Caco-2 (cell line): ENCODE data around the gene CTNNA2. TPM values are rescaled to one million over a fixed set of nuclear protein-coding genes. Genes with fewer than 3 reads are reported as not detected.

Source experiments
- BruUV-seq: library from RNA; stranded (reverse); fragments of 400-500 nt; replicated peaks from 2 replicates; lab custom pipeline; 2021; lab: Mats Ljungman, UMichigan
- CTCF ChIA-PET: fragments of 300-600 bp; sonication (Branson Sonifier 250); formaldehyde crosslinking; loops from one replicate; lab custom pipeline; 2022; ENCODE audit warnings: antibody characterized with exemption; lab: Charles Lee
- POLR2A ChIA-PET: fragments of 300-600 bp; sonication (Branson Sonifier 250); formaldehyde crosslinking; loops from one replicate; lab custom pipeline; 2022; ENCODE audit warnings: antibody characterized with exemption; lab: Charles Lee
- DNase-seq, 2 experiments: peaks; one replicate each; pipeline versions ENCODE4 v3.0.0 to v3.0.0-alpha.2; 2020 to 2022
- H3K27me3 ChIP-seq: replicated peaks from 2 replicates; pipeline ENCODE4 v1.6.0; 2011; ENCODE audit warnings: low read length; ENCODE audit not compliant: control insufficient read depth, insufficient read depth
- H3K36me3 ChIP-seq: 2 replicates; pipeline ENCODE4 v1.5.1; 2011; ENCODE audit warnings: low read length; ENCODE audit not compliant: control insufficient read depth, insufficient read depth
- H3K4me1 ChIP-seq: fragments of 250-450 bp; sonication (Bioruptor Pico); 2 replicates; pipeline ENCODE4 v1.5.1; 2020; ENCODE audit warnings: mild to moderate bottlenecking
- H3K4me3 ChIP-seq: 2 replicates; pipeline ENCODE4 v1.5.1; 2011; ENCODE audit warnings: low read depth, mild to moderate bottlenecking, control low read depth, low read length
- H3K9me3 ChIP-seq: fragments of 250-450 bp; sonication (Bioruptor Pico); 2 replicates; pipeline ENCODE4 v1.5.1; 2020; ENCODE audit warnings: mild to moderate bottlenecking, moderate library complexity
- H3K27ac Mint-ChIP-seq: one replicate; pipeline ENCODE4 v1.8.0; 2022; ENCODE audit warnings: mixed read lengths; ENCODE audit not compliant: unreplicated experiment
- H3K27me3 Mint-ChIP-seq: one replicate; pipeline ENCODE4 v1.8.0; 2022; ENCODE audit warnings: mixed read lengths; ENCODE audit not compliant: insufficient read depth, unreplicated experiment
- H3K36me3 Mint-ChIP-seq: one replicate; pipeline ENCODE4 v1.8.0; 2022; ENCODE audit warnings: mild to moderate bottlenecking, mixed read lengths; ENCODE audit not compliant: insufficient read depth, unreplicated experiment
- H3K4me1 Mint-ChIP-seq: one replicate; pipeline ENCODE4 v1.8.0; 2022; ENCODE audit warnings: low read depth, mixed read lengths; ENCODE audit not compliant: unreplicated experiment
- H3K4me3 Mint-ChIP-seq: one replicate; pipeline ENCODE4 v1.8.0; 2022; ENCODE audit warnings: mild to moderate bottlenecking, moderate library complexity, mixed read lengths; ENCODE audit not compliant: unreplicated experiment
- H3K9me3 Mint-ChIP-seq: one replicate; pipeline ENCODE4 v1.8.0; 2022; ENCODE audit warnings: mixed read lengths; ENCODE audit not compliant: unreplicated experiment
- intact Hi-C: fragments of 100-400 bp; cut with micrococcal nuclease; formaldehyde crosslinking; loops from one replicate; pipeline ENCODE4 v1.10.0; 2022; ENCODE audit not compliant: unreplicated experiment
- total RNA-seq: library from RNA; stranded (reverse); gene quantifications from 2 replicates; pipeline ENCODE4 v1.2.3, GENCODE V29; 2022
- TF ChIP-seq, protein P1 (sequence below), 2 experiments: fragments of 200-600 bp in 1 of 2; IDR thresholded peaks; 1 replicate in 1 of 2; 2 replicates in 1 of 2; pipeline versions ENCODE4 v1.5.1 to v1.8.0; 2011 to 2022; ENCODE audit warnings: antibody characterized with exemption in 1 of 2, control low read depth in 1 of 2, inconsistent platforms in 1 of 2, low read depth in 1 of 2, low read length in 1 of 2, mild to moderate bottlenecking in 1 of 2, moderate library complexity in 1 of 2; ENCODE audit not compliant: insufficient read depth in 1 of 2, severe bottlenecking in 1 of 2, unreplicated experiment in 1 of 2

Gene CTNNA2
- total RNA-seq, 1 experiment from 2014 or later: not detected

DNA sequence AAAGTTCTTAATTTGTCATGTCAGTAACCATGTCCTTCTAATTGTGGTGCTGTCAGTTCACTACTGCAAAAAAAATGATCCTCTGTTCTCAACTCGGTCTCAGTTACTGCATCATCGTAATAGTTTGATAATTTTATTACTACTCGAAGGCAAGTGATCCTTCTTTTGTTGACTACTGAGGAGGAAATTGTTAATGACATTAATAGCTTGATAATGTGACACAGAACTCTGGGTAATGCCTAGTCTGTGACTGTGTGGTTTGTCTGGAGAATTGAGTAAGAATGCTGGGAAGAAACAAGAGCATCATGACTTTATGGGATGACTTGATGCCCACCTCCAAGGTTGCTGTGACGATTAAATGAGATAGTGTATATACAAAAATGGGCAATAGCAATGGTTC is 524.5 kb downstream of the CTNNA2 start:
- BruUV-seq: no TSS peak
- intact Hi-C loops: no loop called here
- DNase-seq: no peak
- H3K27ac Mint-ChIP-seq: no peak overlapping the region
- Histone ChIP-seq H3K36me3 (no peaks in the 10 kb centered on the region), H3K27me3 (no peaks in the 10 kb centered on the region), H3K4me1 (no peaks in the 10 kb centered on the region), H3K4me3 (no peak overlapping the region), H3K9me3 (no peaks in the 10 kb centered on the region)
- no peak overlapping the region for H3K4me3 Mint-ChIP-seq
- no peaks in the 10 kb centered on the region for H3K36me3 Mint-ChIP-seq
- TF ChIP-seq, protein P1, sequence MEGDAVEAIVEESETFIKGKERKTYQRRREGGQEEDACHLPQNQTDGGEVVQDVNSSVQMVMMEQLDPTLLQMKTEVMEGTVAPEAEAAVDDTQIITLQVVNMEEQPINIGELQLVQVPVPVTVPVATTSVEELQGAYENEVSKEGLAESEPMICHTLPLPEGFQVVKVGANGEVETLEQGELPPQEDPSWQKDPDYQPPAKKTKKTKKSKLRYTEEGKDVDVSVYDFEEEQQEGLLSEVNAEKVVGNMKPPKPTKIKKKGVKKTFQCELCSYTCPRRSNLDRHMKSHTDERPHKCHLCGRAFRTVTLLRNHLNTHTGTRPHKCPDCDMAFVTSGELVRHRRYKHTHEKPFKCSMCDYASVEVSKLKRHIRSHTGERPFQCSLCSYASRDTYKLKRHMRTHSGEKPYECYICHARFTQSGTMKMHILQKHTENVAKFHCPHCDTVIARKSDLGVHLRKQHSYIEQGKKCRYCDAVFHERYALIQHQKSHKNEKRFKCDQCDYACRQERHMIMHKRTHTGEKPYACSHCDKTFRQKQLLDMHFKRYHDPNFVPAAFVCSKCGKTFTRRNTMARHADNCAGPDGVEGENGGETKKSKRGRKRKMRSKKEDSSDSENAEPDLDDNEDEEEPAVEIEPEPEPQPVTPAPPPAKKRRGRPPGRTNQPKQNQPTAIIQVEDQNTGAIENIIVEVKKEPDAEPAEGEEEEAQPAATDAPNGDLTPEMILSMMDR (IDR thresholded peaks at IDR 0.05; ENCODE audit: insufficient read depth in 1 of 2, low read depth in 1 of 2, low read length in 1 of 2, severe bottlenecking in 1 of 2, unreplicated experiment in 1 of 2): no peak
- H3K4me1 Mint-ChIP-seq: no peaks in the 10 kb centered on the region
- ChIA-PET CTCF (interaction anchor here (0.6 kb wide), 1 partner anchor 459 kb away, joined by 8 read pairs; no protein-coding TSS in a partner anchor), POLR2A (no interaction called here)
- H3K9me3 Mint-ChIP-seq: no peaks in the 10 kb centered on the region
- peaks cover 10% of the 10 kb centered on the region for H3K27me3 Mint-ChIP-seq

DNA sequence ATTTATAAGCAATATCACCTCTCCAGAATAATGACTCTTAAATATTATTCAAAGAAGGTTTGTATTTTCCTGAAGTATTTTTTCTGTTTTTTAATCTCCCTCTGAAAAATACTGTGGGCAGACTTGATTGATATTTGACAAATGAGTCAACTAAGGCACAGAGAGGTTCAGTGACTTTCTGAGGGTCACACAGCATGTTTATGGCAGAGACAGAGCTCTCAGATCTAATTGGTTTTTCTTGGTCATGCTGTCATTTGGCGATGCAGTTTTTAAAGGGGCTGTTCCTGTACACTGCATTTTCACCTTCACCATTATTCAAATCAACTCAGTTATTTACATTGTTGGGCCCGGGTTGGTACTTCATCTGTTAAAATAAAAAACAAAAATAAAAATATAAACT is 527.4 kb downstream of the CTNNA2 start:
- DNase-seq: no peak
- ChIA-PET POLR2A (no interaction called here), CTCF (no interaction called here)
- Histone ChIP-seq H3K36me3 (no peaks in the 10 kb centered on the region), H3K4me3 (no peak overlapping the region), H3K4me1 (no peaks in the 10 kb centered on the region), H3K27me3 (no peaks in the 10 kb centered on the region), H3K9me3 (no peaks in the 10 kb centered on the region)
- TF ChIP-seq, protein P1 (IDR thresholded peaks at IDR 0.05; ENCODE audit: insufficient read depth in 1 of 2, low read depth in 1 of 2, low read length in 1 of 2, severe bottlenecking in 1 of 2, unreplicated experiment in 1 of 2): no peak
- Mint-ChIP-seq H3K27me3 (peaks cover 10% of the 10 kb centered on the region), H3K27ac (no peak overlapping the region), H3K9me3 (no peaks in the 10 kb centered on the region), H3K36me3 (no peaks in the 10 kb centered on the region), H3K4me3 (no peak overlapping the region), H3K4me1 (no peaks in the 10 kb centered on the region)
- intact Hi-C loops: no loop called here
- no TSS peak for BruUV-seq

DNA sequence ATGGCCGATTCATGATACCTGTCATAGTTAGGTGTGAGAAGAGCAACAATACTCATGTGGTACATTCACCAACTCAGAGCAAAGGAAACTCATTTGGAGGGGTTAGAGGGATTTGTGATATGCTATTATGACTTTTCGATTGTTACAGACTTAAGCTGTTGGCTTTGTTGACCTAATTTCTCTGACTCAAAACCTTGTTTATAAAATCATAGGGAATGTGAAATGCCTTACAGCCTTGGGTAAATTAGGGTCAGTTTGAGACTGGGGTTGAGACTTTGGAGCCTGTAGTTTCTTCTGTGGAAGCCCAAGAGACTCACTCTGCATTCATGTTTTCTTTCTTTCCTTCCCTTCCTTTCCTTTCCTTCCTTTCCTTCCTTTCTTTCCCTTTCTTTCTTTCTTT is 529.8 kb downstream of the CTNNA2 start:
- H3K4me3 Mint-ChIP-seq: no peak overlapping the region
- no peaks in the 10 kb centered on the region for H3K4me1 ChIP-seq
- intact Hi-C loops: no loop called here

More for the DNA sequence above, 529.8 kb downstream of the CTNNA2 start:
- Mint-ChIP-seq H3K4me1 (no peaks in the 10 kb centered on the region), H3K36me3 (no peaks in the 10 kb centered on the region), H3K27me3 (peaks cover 9% of the 10 kb centered on the region), H3K9me3 (no peaks in the 10 kb centered on the region), H3K27ac (no peak overlapping the region)
- POLR2A ChIA-PET: no interaction called here
- H3K36me3 ChIP-seq: no peaks in the 10 kb centered on the region
- no peak overlapping the region for H3K4me3 ChIP-seq
- H3K9me3 ChIP-seq: no peaks in the 10 kb centered on the region
- no peaks in the 10 kb centered on the region for H3K27me3 ChIP-seq
- CTCF ChIA-PET: no interaction called here
- no peak for DNase-seq
- no TSS peak for BruUV-seq
- TF ChIP-seq, protein P1 (IDR thresholded peaks at IDR 0.05; ENCODE audit: insufficient read depth in 1 of 2, low read depth in 1 of 2, low read length in 1 of 2, severe bottlenecking in 1 of 2, unreplicated experiment in 1 of 2): no peak
